Measurements from ENCODE around the gene P2RX5.
"Not testable (repeated sequence)": the region's sequence is repeated elsewhere in the genome, so short reads cannot be mapped to it uniquely, and the experiment has no call there.

GRCh38 chr17:3734911-3735276 is 38.9 kb upstream of the P2RX5 start:
- TF ChIP-seq CTCF (IDR thresholded peaks at IDR 0.05; ENCODE audit: poor library complexity); EZH2 (IDR thresholded peaks at IDR 0.05; ENCODE audit: borderline replicate concordance): not testable (repeated sequence)
